ENCODE results near the gene CSMD2.

DNA sequence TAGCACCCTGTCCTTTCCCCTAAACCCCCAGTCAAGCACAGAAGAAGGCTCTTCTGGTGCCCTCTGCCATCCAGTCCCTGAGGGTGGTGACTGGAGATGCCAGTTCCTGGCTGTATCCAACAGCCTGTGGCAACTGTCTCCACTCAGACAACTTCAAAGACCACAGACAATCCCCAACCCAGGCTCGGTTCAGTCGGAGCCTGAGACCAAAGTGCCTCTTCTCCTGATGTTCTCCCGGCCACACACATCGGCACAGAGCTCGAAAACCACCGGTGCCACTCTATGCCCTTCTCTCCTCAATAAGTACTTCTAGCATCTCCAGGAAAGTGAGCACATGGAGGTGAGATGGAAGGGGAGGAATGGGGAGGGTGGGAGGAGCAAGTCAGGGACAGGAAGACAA, 340.7 kb downstream of the CSMD2 start:
- TF ChIP-seq, protein P1, sequence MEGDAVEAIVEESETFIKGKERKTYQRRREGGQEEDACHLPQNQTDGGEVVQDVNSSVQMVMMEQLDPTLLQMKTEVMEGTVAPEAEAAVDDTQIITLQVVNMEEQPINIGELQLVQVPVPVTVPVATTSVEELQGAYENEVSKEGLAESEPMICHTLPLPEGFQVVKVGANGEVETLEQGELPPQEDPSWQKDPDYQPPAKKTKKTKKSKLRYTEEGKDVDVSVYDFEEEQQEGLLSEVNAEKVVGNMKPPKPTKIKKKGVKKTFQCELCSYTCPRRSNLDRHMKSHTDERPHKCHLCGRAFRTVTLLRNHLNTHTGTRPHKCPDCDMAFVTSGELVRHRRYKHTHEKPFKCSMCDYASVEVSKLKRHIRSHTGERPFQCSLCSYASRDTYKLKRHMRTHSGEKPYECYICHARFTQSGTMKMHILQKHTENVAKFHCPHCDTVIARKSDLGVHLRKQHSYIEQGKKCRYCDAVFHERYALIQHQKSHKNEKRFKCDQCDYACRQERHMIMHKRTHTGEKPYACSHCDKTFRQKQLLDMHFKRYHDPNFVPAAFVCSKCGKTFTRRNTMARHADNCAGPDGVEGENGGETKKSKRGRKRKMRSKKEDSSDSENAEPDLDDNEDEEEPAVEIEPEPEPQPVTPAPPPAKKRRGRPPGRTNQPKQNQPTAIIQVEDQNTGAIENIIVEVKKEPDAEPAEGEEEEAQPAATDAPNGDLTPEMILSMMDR (conservative IDR thresholded peaks at IDR 0.05; ENCODE audit: low read depth in 2 of 2), result no peak
- no peak for TF ChIP-seq ZNF114 (CRISPR knock-in tag; IDR thresholded peaks at IDR 0.05)
